ENCODE measurements around the gene HTN1. TPM values are rescaled to one million over a fixed set of nuclear protein-coding genes. Genes with fewer than 3 reads are reported as not detected.
"Not testable (repeated sequence)": the region's sequence is repeated elsewhere in the genome, so short reads cannot be mapped to it uniquely, and the experiment has no call there.

Gene HTN1
- not detected in 2 replicates for total RNA-seq
- long read RNA-seq, result 0 reads

- H3K9me3 Mint-ChIP-seq (ENCODE audit: low read depth); H3K4me3 Mint-ChIP-seq (ENCODE audit: low read depth); H3K27ac Mint-ChIP-seq; H3K27me3 Mint-ChIP-seq; H3K36me3 Mint-ChIP-seq (ENCODE audit: insufficient read depth); H3K4me1 Mint-ChIP-seq (ENCODE audit: low read depth); DNase-seq (ENCODE audit: low spot score, unreplicated experiment): not testable (repeated sequence)
Measured at GRCh38 chr4:70050138-70050537, at the start of gene HTN1. TSS of gene HTN1 (plus strand) at chr4:70050438. CDS start at chr4:70053077, 2,639 bp downstream.

GRCh38 chr4:70000711-70001110 is 49.5 kb upstream of the HTN1 start:
- Mint-ChIP-seq H3K9me3 (ENCODE audit: low read depth) (no peaks in the 10 kb centered on the region), H3K4me1 (ENCODE audit: low read depth) (no peaks in the 10 kb centered on the region), H3K36me3 (ENCODE audit: insufficient read depth) (no peaks in the 10 kb centered on the region), H3K4me3 (ENCODE audit: low read depth) (no peak overlapping the region), H3K27me3 (no peaks in the 10 kb centered on the region), H3K27ac (no peak overlapping the region)
- no peak for DNase-seq (ENCODE audit: low spot score, unreplicated experiment)
- TF ChIP-seq CTCF (IDR thresholded peaks at IDR 0.05; ENCODE audit: unreplicated experiment), result no peak

GRCh38 chr4:70002507-70002906 is 47.7 kb upstream of the HTN1 start:
- DNase-seq (ENCODE audit: low spot score, unreplicated experiment), result no peak
- no peak overlapping the region for H3K27ac Mint-ChIP-seq
- H3K4me3 Mint-ChIP-seq (ENCODE audit: low read depth), result no peak overlapping the region
- no peaks in the 10 kb centered on the region for H3K27me3 Mint-ChIP-seq
- H3K4me1 Mint-ChIP-seq (ENCODE audit: low read depth), result no peaks in the 10 kb centered on the region
- no peaks in the 10 kb centered on the region for H3K9me3 Mint-ChIP-seq (ENCODE audit: low read depth)
- H3K36me3 Mint-ChIP-seq (ENCODE audit: insufficient read depth), result no peaks in the 10 kb centered on the region
- TF ChIP-seq CTCF (IDR thresholded peaks at IDR 0.05; ENCODE audit: unreplicated experiment), result no peak

- Mint-ChIP-seq H3K36me3 (ENCODE audit: insufficient read depth) (no peaks in the 10 kb centered on the region), H3K4me3 (ENCODE audit: low read depth) (no peak overlapping the region), H3K4me1 (ENCODE audit: low read depth) (no peaks in the 10 kb centered on the region), H3K9me3 (ENCODE audit: low read depth) (no peaks in the 10 kb centered on the region), H3K27me3 (no peaks in the 10 kb centered on the region), H3K27ac (no peak overlapping the region)
- TF ChIP-seq CTCF (IDR thresholded peaks at IDR 0.05; ENCODE audit: unreplicated experiment), result no peak
- DNase-seq (ENCODE audit: low spot score, unreplicated experiment), result no peak
Measured at GRCh38 chr4:70008771-70009170, 41.5 kb upstream of the HTN1 start.

- H3K27ac Mint-ChIP-seq; H3K36me3 Mint-ChIP-seq (ENCODE audit: insufficient read depth); H3K4me3 Mint-ChIP-seq (ENCODE audit: low read depth); H3K9me3 Mint-ChIP-seq (ENCODE audit: low read depth); DNase-seq (ENCODE audit: low spot score, unreplicated experiment); H3K27me3 Mint-ChIP-seq; H3K4me1 Mint-ChIP-seq (ENCODE audit: low read depth): not testable (repeated sequence)
Measured at GRCh38 chr4:70019006-70019405, 31.2 kb upstream of the HTN1 start.

- H3K27ac Mint-ChIP-seq, result no peak overlapping the region
- H3K9me3 Mint-ChIP-seq (ENCODE audit: low read depth), result no peaks in the 10 kb centered on the region
- no peaks in the 10 kb centered on the region for H3K4me1 Mint-ChIP-seq (ENCODE audit: low read depth)
- no peaks in the 10 kb centered on the region for H3K36me3 Mint-ChIP-seq (ENCODE audit: insufficient read depth)
- TF ChIP-seq CTCF (IDR thresholded peaks at IDR 0.05; ENCODE audit: unreplicated experiment), result no peak
- H3K4me3 Mint-ChIP-seq (ENCODE audit: low read depth), result no peak overlapping the region
- H3K27me3 Mint-ChIP-seq, result no peaks in the 10 kb centered on the region
- no peak for DNase-seq (ENCODE audit: low spot score, unreplicated experiment)
Measured at GRCh38 chr4:70023218-70023617, 27.0 kb upstream of the HTN1 start.
